ENCODE data around the gene EPHA2.
A peak's percentile ranks its signal among the peaks of the same experiment; 100 is the strongest.
"Not testable (repeated sequence)": the region's sequence is repeated elsewhere in the genome, so short reads cannot be mapped to it uniquely, and the experiment has no call there.

The EPHA2 gene

GRCh38 chr1:16173447-16174260 is 17.8 kb upstream of the EPHA2 start:
- no peak overlapping the region for H3K9ac ChIP-seq (ENCODE audit: low read length in 2 of 2)
- H3K36me3 ChIP-seq (ENCODE audit: control insufficient read depth in 2 of 2, insufficient read depth in 2 of 2, low read length in 2 of 2) = no peaks in the 10 kb centered on the region
- H3K4me3 ChIP-seq (ENCODE audit: low read length in 2 of 2) = no peak overlapping the region
- no peak overlapping the region for H3K27ac ChIP-seq (ENCODE audit: low read length)
- peaks cover 53% of the 10 kb centered on the region for H3K4me1 ChIP-seq (ENCODE audit: control insufficient read depth, insufficient read depth, low read length)
- H3K9me3 ChIP-seq (ENCODE audit: control insufficient read depth in 2 of 2, low read length in 2 of 2) = no peaks in the 10 kb centered on the region
- H3K27me3 ChIP-seq (ENCODE audit: control insufficient read depth in 1 of 2, insufficient read depth in 2 of 2, low read length in 2 of 2) = no peaks in the 10 kb centered on the region

DNA sequence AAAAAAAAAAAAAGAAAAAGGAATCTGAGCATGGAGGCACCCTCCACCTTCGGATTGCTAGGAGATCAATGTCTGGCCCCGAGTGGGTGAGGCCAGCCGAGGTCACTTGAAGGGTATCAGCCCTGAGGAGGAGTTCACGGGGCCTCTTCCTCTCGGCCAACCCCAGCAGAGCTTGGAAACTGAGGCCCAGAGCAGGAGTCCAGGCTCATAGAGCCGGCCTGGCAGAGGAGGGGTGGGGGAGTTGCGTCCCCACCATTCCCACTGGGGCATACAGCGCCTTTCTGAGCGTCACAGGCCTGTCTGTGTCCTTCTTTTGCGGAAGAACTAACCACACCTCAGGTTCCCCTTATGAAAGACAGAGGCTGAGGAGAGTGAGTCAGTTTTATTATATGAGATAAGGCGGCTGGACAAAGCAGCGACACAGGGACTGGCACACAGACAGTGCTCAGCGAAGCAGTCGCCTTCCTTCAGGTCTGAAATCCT is 17.1 kb upstream of the EPHA2 start:
- Histone ChIP-seq H3K36me3 (ENCODE audit: control insufficient read depth in 2 of 2, insufficient read depth in 2 of 2, low read length in 2 of 2) (no peaks in the 10 kb centered on the region), H3K9ac (ENCODE audit: low read length in 2 of 2) (no peak overlapping the region), H3K4me1 (ENCODE audit: control insufficient read depth, insufficient read depth, low read length) (peaks cover 50% of the 10 kb centered on the region), H3K9me3 (ENCODE audit: control insufficient read depth in 2 of 2, low read length in 2 of 2) (no peaks in the 10 kb centered on the region), H3K27me3 (ENCODE audit: control insufficient read depth in 1 of 2, insufficient read depth in 2 of 2, low read length in 2 of 2) (no peaks in the 10 kb centered on the region), H3K4me3 (ENCODE audit: low read length in 2 of 2) (no peak overlapping the region), H3K27ac (ENCODE audit: low read length) (no peak overlapping the region)

DNA sequence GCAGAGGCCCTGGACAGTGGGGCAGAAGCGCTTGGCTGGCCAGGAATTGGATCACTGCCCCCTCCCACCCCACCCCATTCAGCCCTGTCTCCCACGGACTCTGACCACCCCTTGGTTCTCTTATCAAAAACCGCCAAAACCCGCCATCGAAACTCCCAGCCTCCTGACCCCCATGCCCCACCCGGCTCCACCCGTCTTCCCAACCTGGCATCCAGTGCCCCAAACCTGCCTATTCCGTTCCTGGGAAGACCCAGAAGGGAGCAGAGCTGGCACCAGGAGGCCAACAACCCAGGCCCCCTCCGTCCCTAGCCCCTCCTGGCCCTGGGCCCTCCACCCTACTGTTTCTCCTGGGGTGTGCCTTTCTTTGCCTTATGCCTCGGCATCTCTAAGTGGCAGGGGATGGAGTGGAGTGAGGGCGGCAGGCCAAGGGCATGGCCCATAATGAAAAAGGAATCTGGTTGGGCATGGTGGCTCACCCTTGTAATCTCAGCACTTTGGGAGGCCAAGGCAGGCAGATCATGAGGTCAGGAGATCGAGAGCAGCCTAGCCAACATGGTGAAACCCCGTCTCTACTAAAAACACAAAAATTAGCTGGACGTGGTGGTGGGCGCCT is 16.5 kb upstream of the EPHA2 start:
- peaks cover 46% of the 10 kb centered on the region for H3K4me1 ChIP-seq (ENCODE audit: control insufficient read depth, insufficient read depth, low read length)

GRCh38 chr1:16171314-16172151 is 15.7 kb upstream of the EPHA2 start:
- no peak overlapping the region for H3K4me3 ChIP-seq (ENCODE audit: low read length in 2 of 2)
- H3K27me3 ChIP-seq (ENCODE audit: control insufficient read depth in 1 of 2, insufficient read depth in 2 of 2, low read length in 2 of 2) = no peaks in the 10 kb centered on the region
- H3K27ac ChIP-seq (ENCODE audit: low read length) = no peak overlapping the region
- H3K9me3 ChIP-seq (ENCODE audit: control insufficient read depth in 2 of 2, low read length in 2 of 2) = no peaks in the 10 kb centered on the region
- H3K9ac ChIP-seq (ENCODE audit: low read length in 2 of 2) = no peak overlapping the region
- peaks cover 41% of the 10 kb centered on the region for H3K4me1 ChIP-seq (ENCODE audit: control insufficient read depth, insufficient read depth, low read length)
- H3K36me3 ChIP-seq (ENCODE audit: control insufficient read depth in 2 of 2, insufficient read depth in 2 of 2, low read length in 2 of 2) = no peaks in the 10 kb centered on the region

More for the DNA sequence above, 16.5 kb upstream of the EPHA2 start:
- Histone ChIP-seq H3K27me3 (ENCODE audit: control insufficient read depth in 1 of 2, insufficient read depth in 2 of 2, low read length in 2 of 2) (no peaks in the 10 kb centered on the region), H3K36me3 (ENCODE audit: control insufficient read depth in 2 of 2, insufficient read depth in 2 of 2, low read length in 2 of 2) (no peaks in the 10 kb centered on the region), H3K9me3 (ENCODE audit: control insufficient read depth in 2 of 2, low read length in 2 of 2) (no peaks in the 10 kb centered on the region), H3K9ac (ENCODE audit: low read length in 2 of 2) (no peak overlapping the region), H3K4me3 (ENCODE audit: low read length in 2 of 2) (no peak overlapping the region), H3K27ac (ENCODE audit: low read length) (no peak overlapping the region)

GRCh38 chr1:16170283-16170673 is 14.4 kb upstream of the EPHA2 start:
- Histone ChIP-seq H3K27ac (ENCODE audit: low read length) (no peak overlapping the region), H3K27me3 (ENCODE audit: control insufficient read depth in 1 of 2, insufficient read depth in 2 of 2, low read length in 2 of 2) (no peaks in the 10 kb centered on the region), H3K4me3 (ENCODE audit: low read length in 2 of 2) (no peak overlapping the region), H3K9me3 (ENCODE audit: control insufficient read depth in 2 of 2, low read length in 2 of 2) (no peaks in the 10 kb centered on the region), H3K36me3 (ENCODE audit: control insufficient read depth in 2 of 2, insufficient read depth in 2 of 2, low read length in 2 of 2) (no peaks in the 10 kb centered on the region), H3K4me1 (ENCODE audit: control insufficient read depth, insufficient read depth, low read length) (peaks cover 31% of the 10 kb centered on the region), H3K9ac (ENCODE audit: low read length in 2 of 2) (no peak overlapping the region)

DNA sequence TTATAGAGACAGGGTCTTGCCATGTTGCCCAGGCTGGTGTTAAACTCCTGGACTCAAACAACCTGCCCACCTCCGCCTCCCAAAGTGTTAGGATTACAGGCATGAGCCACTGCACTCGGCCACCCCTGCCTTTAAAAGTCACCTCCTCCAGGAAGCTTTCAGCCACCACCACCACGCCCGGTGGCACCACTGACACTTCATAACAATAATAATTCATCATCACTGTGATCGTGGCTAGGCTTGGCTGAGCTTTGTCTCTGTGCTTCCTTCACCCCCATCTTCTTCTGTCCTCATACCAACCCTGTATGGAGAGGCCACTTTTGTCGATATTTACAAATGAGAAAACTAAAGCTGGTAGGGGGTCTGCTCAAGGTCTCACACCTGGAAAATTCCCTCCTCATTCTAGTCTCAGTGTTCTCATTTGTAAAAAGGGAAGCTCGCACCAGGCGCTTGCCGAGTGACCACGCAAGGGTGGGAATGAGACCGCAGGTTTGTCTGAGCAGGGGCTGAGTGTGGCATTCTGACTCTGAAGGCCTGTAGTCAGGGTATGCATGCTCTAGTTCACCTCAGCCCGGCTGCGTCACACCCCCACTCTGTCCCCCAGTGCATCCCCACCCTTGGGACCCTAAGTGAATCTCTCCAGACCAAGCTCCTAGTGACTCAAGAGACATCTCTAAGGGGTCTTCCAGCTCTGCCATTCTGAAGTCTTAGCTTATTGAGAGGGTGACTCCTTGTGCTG is 12.9 kb upstream of the EPHA2 start:
- H3K36me3 ChIP-seq (ENCODE audit: control insufficient read depth in 2 of 2, insufficient read depth in 2 of 2, low read length in 2 of 2) = no peaks in the 10 kb centered on the region
- no peak overlapping the region for H3K27ac ChIP-seq (ENCODE audit: low read length)
- H3K27me3 ChIP-seq (ENCODE audit: control insufficient read depth in 1 of 2, insufficient read depth in 2 of 2, low read length in 2 of 2) = no peaks in the 10 kb centered on the region
- no peaks in the 10 kb centered on the region for H3K9me3 ChIP-seq (ENCODE audit: control insufficient read depth in 2 of 2, low read length in 2 of 2)
- H3K9ac ChIP-seq (ENCODE audit: low read length in 2 of 2) = no peak overlapping the region
- no peak overlapping the region for H3K4me3 ChIP-seq (ENCODE audit: low read length in 2 of 2)
- H3K4me1 ChIP-seq (ENCODE audit: control insufficient read depth, insufficient read depth, low read length) = peaks cover 21% of the 10 kb centered on the region

DNA sequence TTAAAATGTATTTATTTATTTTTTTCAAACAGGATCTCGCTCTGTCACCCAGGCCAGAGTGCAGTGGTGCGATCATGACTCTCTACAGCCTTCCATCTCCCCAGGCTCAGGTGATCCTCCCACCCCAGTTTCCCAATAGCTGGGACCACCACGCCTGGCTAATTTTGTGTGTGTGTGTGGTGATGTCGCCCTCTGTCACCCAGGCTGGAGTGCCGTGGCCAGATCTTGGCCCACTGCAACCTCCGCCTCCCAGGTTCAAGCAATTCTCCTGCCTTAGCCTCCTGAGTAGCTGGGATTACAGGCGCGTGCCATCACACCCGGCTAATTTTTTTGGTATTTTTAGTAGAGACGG is 12.3 kb upstream of the EPHA2 start:
- H3K27me3 ChIP-seq (ENCODE audit: control insufficient read depth in 1 of 2, insufficient read depth in 2 of 2, low read length in 2 of 2); H3K9ac ChIP-seq (ENCODE audit: low read length in 2 of 2); H3K9me3 ChIP-seq (ENCODE audit: control insufficient read depth in 2 of 2, low read length in 2 of 2); H3K36me3 ChIP-seq (ENCODE audit: control insufficient read depth in 2 of 2, insufficient read depth in 2 of 2, low read length in 2 of 2); H3K27ac ChIP-seq (ENCODE audit: low read length): not testable (repeated sequence)
- Histone ChIP-seq H3K4me3 (ENCODE audit: low read length in 2 of 2) (peak overlapping the region in 1 of 2 donors; percentile 66), H3K4me1 (ENCODE audit: control insufficient read depth, insufficient read depth, low read length) (peaks cover 16% of the 10 kb centered on the region)

- H3K27ac ChIP-seq (ENCODE audit: low read length) = no peak overlapping the region
- peak overlapping the region; percentile 25 to 66 for H3K4me3 ChIP-seq (ENCODE audit: low read length in 2 of 2)
- H3K9me3 ChIP-seq (ENCODE audit: control insufficient read depth in 2 of 2, low read length in 2 of 2) = no peaks in the 10 kb centered on the region
- H3K36me3 ChIP-seq (ENCODE audit: control insufficient read depth in 2 of 2, insufficient read depth in 2 of 2, low read length in 2 of 2) = no peaks in the 10 kb centered on the region
- peaks cover 14% of the 10 kb centered on the region for H3K4me1 ChIP-seq (ENCODE audit: control insufficient read depth, insufficient read depth, low read length)
- no peak overlapping the region for H3K9ac ChIP-seq (ENCODE audit: low read length in 2 of 2)
- H3K27me3 ChIP-seq (ENCODE audit: control insufficient read depth in 1 of 2, insufficient read depth in 2 of 2, low read length in 2 of 2) = no peaks in the 10 kb centered on the region
Measured at GRCh38 chr1:16167331-16168143, 11.7 kb upstream of the EPHA2 start.

- H3K27me3 ChIP-seq (ENCODE audit: control insufficient read depth in 1 of 2, insufficient read depth in 2 of 2, low read length in 2 of 2) = no peaks in the 10 kb centered on the region
- no peak overlapping the region for H3K27ac ChIP-seq (ENCODE audit: low read length)
- no peaks in the 10 kb centered on the region for H3K36me3 ChIP-seq (ENCODE audit: control insufficient read depth in 2 of 2, insufficient read depth in 2 of 2, low read length in 2 of 2)
- peaks cover 14% of the 10 kb centered on the region for H3K4me1 ChIP-seq (ENCODE audit: control insufficient read depth, insufficient read depth, low read length)
- no peaks in the 10 kb centered on the region for H3K9me3 ChIP-seq (ENCODE audit: control insufficient read depth in 2 of 2, low read length in 2 of 2)
- no peak overlapping the region for H3K9ac ChIP-seq (ENCODE audit: low read length in 2 of 2)
- no peak overlapping the region for H3K4me3 ChIP-seq (ENCODE audit: low read length in 2 of 2)
Measured at GRCh38 chr1:16166117-16166516, 10.2 kb upstream of the EPHA2 start.

DNA sequence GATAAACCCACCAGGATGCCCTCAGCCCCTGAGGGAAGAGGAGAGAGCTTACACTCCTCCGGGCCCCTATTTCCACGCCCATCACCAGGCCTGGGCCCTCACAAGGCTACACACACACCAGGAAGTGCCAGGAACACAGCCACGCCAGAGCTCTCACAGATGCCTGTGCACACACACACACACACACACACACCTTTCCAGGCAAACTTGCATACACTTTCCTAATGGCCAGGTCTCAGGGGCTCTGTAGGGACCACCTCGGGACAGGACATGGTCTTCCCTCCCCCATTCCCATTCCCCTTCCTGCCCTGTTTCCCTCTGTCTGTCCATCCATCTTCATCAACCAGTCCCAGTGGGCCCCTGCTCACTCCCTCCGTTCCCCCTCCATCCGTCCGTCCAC is 9.7 kb upstream of the EPHA2 start:
- Histone ChIP-seq H3K4me1 (ENCODE audit: control insufficient read depth, insufficient read depth, low read length) (peaks cover 14% of the 10 kb centered on the region), H3K4me3 (ENCODE audit: low read length in 2 of 2) (no peak overlapping the region), H3K27ac (ENCODE audit: low read length) (no peak overlapping the region), H3K9me3 (ENCODE audit: control insufficient read depth in 2 of 2, low read length in 2 of 2) (no peaks in the 10 kb centered on the region), H3K27me3 (ENCODE audit: control insufficient read depth in 1 of 2, insufficient read depth in 2 of 2, low read length in 2 of 2) (no peaks in the 10 kb centered on the region), H3K36me3 (ENCODE audit: control insufficient read depth in 2 of 2, insufficient read depth in 2 of 2, low read length in 2 of 2) (no peaks in the 10 kb centered on the region), H3K9ac (ENCODE audit: low read length in 2 of 2) (no peak overlapping the region)
